Activated T-cell treated with anti-CD3 and anti-CD28 coated beads, Interleukin-2, amount 50 U/mL, for 1 hour (primary cell): ENCODE data around the gene POLR3K.
"Not testable (repeated sequence)": the region's sequence is repeated elsewhere in the genome, so short reads cannot be mapped to it uniquely, and the experiment has no call there.

Experiments
- DNase-seq: peaks from one replicate; pipeline ENCODE4 v3.0.0-alpha.2; 2020

POLR3K gene

GRCh38 chr16:63998-64913 lies 10.8 kb upstream of the POLR3K start:
- DNase-seq: no peak

GRCh38 chr16:63466-63865 lies 10.1 kb upstream of the POLR3K start:
- DNase-seq: no peak

GRCh38 chr16:62968-63391 lies 9.6 kb upstream of the POLR3K start:
- no peak for DNase-seq

GRCh38 chr16:62283-62967 lies 9.0 kb upstream of the POLR3K start:
- DNase-seq: no peak

GRCh38 chr16:61879-62281 lies 8.5 kb upstream of the POLR3K start:
- no peak for DNase-seq

GRCh38 chr16:60929-61878 lies 7.8 kb upstream of the POLR3K start:
- DNase-seq: no peak

- DNase-seq: no peak
Observed at GRCh38 chr16:60166-60565, 6.8 kb upstream of the POLR3K start.

GRCh38 chr16:59440-60059 lies 6.1 kb upstream of the POLR3K start:
- no peak for DNase-seq

GRCh38 chr16:58491-59439 lies 5.4 kb upstream of the POLR3K start:
- no peak for DNase-seq

GRCh38 chr16:57711-58110 lies 4.3 kb upstream of the POLR3K start:
- DNase-seq: no peak

- DNase-seq: no peak
Observed at GRCh38 chr16:56231-56927, 3.0 kb upstream of the POLR3K start.

- no peak for DNase-seq
Observed at GRCh38 chr16:55571-56136, 2.2 kb upstream of the POLR3K start.

- no peak for DNase-seq
Observed at GRCh38 chr16:54237-54581, 801 bp upstream of the POLR3K start.

GRCh38 chr16:50769-51591 lies 2.4 kb downstream of the POLR3K start:
- DNase-seq: no peak

GRCh38 chr16:47234-47633 lies 6.2 kb downstream of the POLR3K start:
- no peak for DNase-seq

GRCh38 chr16:46510-46909 lies 6.9 kb downstream of the POLR3K start:
- DNase-seq: not testable (repeated sequence)

GRCh38 chr16:45454-45853 lies 8.0 kb downstream of the POLR3K start:
- DNase-seq: no peak

GRCh38 chr16:44655-45054 lies 8.8 kb downstream of the POLR3K start:
- no peak for DNase-seq

- DNase-seq: no peak
Observed at GRCh38 chr16:43294-43693, 10.1 kb downstream of the POLR3K start.

- no peak for DNase-seq
Observed at GRCh38 chr16:42691-43090, 10.7 kb downstream of the POLR3K start.
